ENCODE results near the gene RSPO3. TPM values are rescaled to one million over a fixed set of nuclear protein-coding genes. Genes with fewer than 3 reads are reported as not detected.

RSPO3 gene, protein sequence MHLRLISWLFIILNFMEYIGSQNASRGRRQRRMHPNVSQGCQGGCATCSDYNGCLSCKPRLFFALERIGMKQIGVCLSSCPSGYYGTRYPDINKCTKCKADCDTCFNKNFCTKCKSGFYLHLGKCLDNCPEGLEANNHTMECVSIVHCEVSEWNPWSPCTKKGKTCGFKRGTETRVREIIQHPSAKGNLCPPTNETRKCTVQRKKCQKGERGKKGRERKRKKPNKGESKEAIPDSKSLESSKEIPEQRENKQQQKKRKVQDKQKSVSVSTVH
- total RNA-seq (2021) (not detected in 2 replicates), Bru-seq, nascent RNA (percentile 6 among the genes with signal in this experiment), BruChase-seq, experiment 1, labeled RNA remaining after a 2-hour chase (percentile 4 among the genes with signal in this experiment), BruChase-seq, experiment 2, labeled RNA remaining after a 6-hour chase (percentile 8 among the genes with signal in this experiment)
- long read RNA-seq = 0 reads

DNA sequence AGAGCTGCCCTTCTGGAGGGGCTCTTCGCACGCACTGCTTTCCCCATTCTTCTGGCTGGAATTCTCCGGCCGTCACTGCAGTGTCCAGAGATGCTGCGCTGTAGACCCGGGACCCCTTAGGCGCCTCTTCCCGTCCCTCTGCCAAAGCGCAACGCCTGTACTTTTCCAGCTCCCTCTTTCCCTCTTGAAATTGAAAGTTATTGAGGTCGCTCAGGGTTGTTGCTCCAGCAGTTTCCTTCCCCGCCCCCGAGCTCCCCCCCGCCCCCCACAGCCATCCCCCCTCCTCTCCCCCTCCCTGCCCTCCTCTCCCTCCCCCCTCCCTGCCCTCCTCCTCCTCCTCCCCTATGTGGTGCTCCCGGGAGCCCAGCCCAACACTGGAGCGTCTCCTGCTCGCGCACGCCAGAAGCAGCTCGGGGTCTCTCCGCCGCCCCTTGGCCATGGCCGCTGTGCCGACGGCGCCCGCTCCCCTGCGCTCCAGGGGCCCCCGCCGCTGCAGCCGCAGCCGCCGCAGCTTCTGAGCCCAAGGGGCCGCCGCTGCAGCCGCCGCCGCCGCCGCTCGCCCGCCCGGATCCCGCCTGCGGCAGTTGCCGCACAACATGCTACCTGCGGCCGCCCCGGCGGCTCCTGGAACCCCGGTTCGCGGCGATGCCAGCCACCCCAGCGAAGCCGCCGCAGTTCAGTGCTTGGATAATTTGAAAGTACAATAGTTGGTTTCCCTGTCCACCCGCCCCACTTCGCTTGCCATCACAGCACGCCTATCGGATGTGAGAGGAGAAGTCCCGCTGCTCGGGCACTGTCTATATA, at the start of gene RSPO3:
RSPO3 (plus strand) TSS at position 374 of the 804 bp plus-strand sequence. CDS start 522 bp downstream, outside the sequence.
- Histone ChIP-seq H3K4me2 (peak within 1 kb of the TSS; percentile 99), H2AFZ (peak within 1 kb of the TSS; percentile 91), H3K36me3 (ENCODE audit: low read depth) (no peaks in the 10 kb centered on the region), H3K9me3 (ENCODE audit: insufficient read depth, low read depth) (no peaks in the 10 kb centered on the region), H3K27me3 (ENCODE audit: insufficient read depth, low read depth) (peaks cover 43% of the 10 kb centered on the region), H3F3A (ENCODE audit: insufficient read depth, low read depth) (no peaks in the 10 kb centered on the region), H3K9me2 (ENCODE audit: insufficient read depth) (no peaks in the 10 kb centered on the region), H3K79me2 (ENCODE audit: low read depth) (no peaks in the 10 kb centered on the region), H3K4me3 (peak within 1 kb of the TSS; percentile 73), H3K4me1 (replicated peaks; ENCODE audit: insufficient read depth) (no peaks in the 10 kb centered on the region), H3K27ac (no peak within 1 kb of the TSS), H4K20me1 (ENCODE audit: insufficient read depth) (no peaks in the 10 kb centered on the region)
- POLR2A ChIA-PET (ENCODE audit: unreplicated experiment) = no interaction called here
- peak; percentile 28 to 35 for DNase-seq
- intact Hi-C loops (cut with micrococcal nuclease; ENCODE audit: unreplicated experiment) = loop anchor here (1.0 to 2.0 kb wide), 2 partner anchors 16 to 942 kb away; no protein-coding TSS in a partner anchor
- CTCF ChIA-PET = interaction anchor here (0.7 kb wide), 1 partner anchor 756 kb away, joined by 7 read pairs; no protein-coding TSS in a partner anchor
- TF ChIP-seq, protein P1, sequence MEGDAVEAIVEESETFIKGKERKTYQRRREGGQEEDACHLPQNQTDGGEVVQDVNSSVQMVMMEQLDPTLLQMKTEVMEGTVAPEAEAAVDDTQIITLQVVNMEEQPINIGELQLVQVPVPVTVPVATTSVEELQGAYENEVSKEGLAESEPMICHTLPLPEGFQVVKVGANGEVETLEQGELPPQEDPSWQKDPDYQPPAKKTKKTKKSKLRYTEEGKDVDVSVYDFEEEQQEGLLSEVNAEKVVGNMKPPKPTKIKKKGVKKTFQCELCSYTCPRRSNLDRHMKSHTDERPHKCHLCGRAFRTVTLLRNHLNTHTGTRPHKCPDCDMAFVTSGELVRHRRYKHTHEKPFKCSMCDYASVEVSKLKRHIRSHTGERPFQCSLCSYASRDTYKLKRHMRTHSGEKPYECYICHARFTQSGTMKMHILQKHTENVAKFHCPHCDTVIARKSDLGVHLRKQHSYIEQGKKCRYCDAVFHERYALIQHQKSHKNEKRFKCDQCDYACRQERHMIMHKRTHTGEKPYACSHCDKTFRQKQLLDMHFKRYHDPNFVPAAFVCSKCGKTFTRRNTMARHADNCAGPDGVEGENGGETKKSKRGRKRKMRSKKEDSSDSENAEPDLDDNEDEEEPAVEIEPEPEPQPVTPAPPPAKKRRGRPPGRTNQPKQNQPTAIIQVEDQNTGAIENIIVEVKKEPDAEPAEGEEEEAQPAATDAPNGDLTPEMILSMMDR (conservative IDR thresholded peaks at IDR 0.05) = no peak
- no peak; the same call in 1 of the 2 replicates for TF ChIP-seq EZH2 (IDR thresholded peaks at IDR 0.05; ENCODE audit: low read depth)
- no TSS peak for BruUV-seq (replicated peaks)

GRCh38 chr6:127069659-127070279, 48.7 kb upstream of the RSPO3 start:
- H3F3A ChIP-seq (ENCODE audit: insufficient read depth, low read depth) = no peaks in the 10 kb centered on the region
- no peak overlapping the region for H3K4me3 ChIP-seq
- H3K9me2 ChIP-seq (ENCODE audit: insufficient read depth) = 0 out of 2 replicates have a peak, but pooled peaks cover 7% of the 10 kb centered on the region
- BruUV-seq (replicated peaks) = no TSS peak
- no peaks in the 10 kb centered on the region for H3K27me3 ChIP-seq (ENCODE audit: insufficient read depth, low read depth)
- intact Hi-C loops (cut with micrococcal nuclease; ENCODE audit: unreplicated experiment) = loop anchor here (1.0 kb wide), 1 partner anchor 265 kb away; no protein-coding TSS in a partner anchor
- ChIA-PET CTCF (no interaction called here), POLR2A (ENCODE audit: unreplicated experiment) (no interaction called here)
- TF ChIP-seq EZH2 (IDR thresholded peaks at IDR 0.05; ENCODE audit: low read depth) = no peak
- TF ChIP-seq, protein P1 (conservative IDR thresholded peaks at IDR 0.05) = peak; percentile 82
- H3K9me3 ChIP-seq (ENCODE audit: insufficient read depth, low read depth) = no peaks in the 10 kb centered on the region; the same call in 1 of the 2 replicates
- no peaks in the 10 kb centered on the region for H3K79me2 ChIP-seq (ENCODE audit: low read depth)
- no peak overlapping the region for H2AFZ ChIP-seq
- no peaks in the 10 kb centered on the region for H3K36me3 ChIP-seq (ENCODE audit: low read depth)
- no peak overlapping the region for H3K4me2 ChIP-seq
- H4K20me1 ChIP-seq (ENCODE audit: insufficient read depth) = no peaks in the 10 kb centered on the region
- H3K4me1 ChIP-seq (replicated peaks; ENCODE audit: insufficient read depth) = no peaks in the 10 kb centered on the region
- H3K27ac ChIP-seq = no peak overlapping the region
- DNase-seq = no peak

- Histone ChIP-seq H3K9me3 (ENCODE audit: insufficient read depth, low read depth) (no peaks in the 10 kb centered on the region), H3K27me3 (ENCODE audit: insufficient read depth, low read depth) (no peaks in the 10 kb centered on the region), H3K4me3 (no peak overlapping the region), H4K20me1 (ENCODE audit: insufficient read depth) (no peaks in the 10 kb centered on the region), H3K9me2 (ENCODE audit: insufficient read depth) (no peaks in the 10 kb centered on the region), H3K36me3 (ENCODE audit: low read depth) (no peaks in the 10 kb centered on the region), H3K4me2 (no peak overlapping the region), H3K79me2 (ENCODE audit: low read depth) (no peaks in the 10 kb centered on the region), H2AFZ (no peak overlapping the region), H3F3A (ENCODE audit: insufficient read depth, low read depth) (no peaks in the 10 kb centered on the region), H3K27ac (no peak overlapping the region), H3K4me1 (replicated peaks; ENCODE audit: insufficient read depth) (peaks cover 5% of the 10 kb centered on the region)
- no TSS peak for BruUV-seq (replicated peaks)
- POLR2A ChIA-PET (ENCODE audit: unreplicated experiment) = no interaction called here
- intact Hi-C loops (cut with micrococcal nuclease; ENCODE audit: unreplicated experiment) = no loop called here
- TF ChIP-seq EZH2 (IDR thresholded peaks at IDR 0.05; ENCODE audit: low read depth) = no peak
- TF ChIP-seq, protein P1 (conservative IDR thresholded peaks at IDR 0.05) = no peak
- CTCF ChIA-PET = no interaction called here
- DNase-seq = no peak
These were observed 45.2 kb upstream of the RSPO3 start for GRCh38 chr6:127073222-127073621.
